Hepatocyte (in vitro differentiated cells): ENCODE data around the gene BUD13. TPM values are rescaled to one million over a fixed set of nuclear protein-coding genes. Genes with fewer than 3 reads are reported as not detected.
A peak's percentile ranks its signal among the peaks of the same experiment; 100 is the strongest.

ENCODE experiments used
- DNase-seq: peaks from one replicate; pipeline ENCODE4 v3.0.0-alpha.2; 2016; ENCODE audit warnings: low spot score
- H2AFZ ChIP-seq: fragments of 200-600 bp; sonication (generic); 2 replicates; pipeline ENCODE4 v1.6.0; 2016; ENCODE audit warnings: antibody characterized with exemption, mild to moderate bottlenecking
- H3K27ac ChIP-seq: fragments of 200-600 bp; sonication (generic); 2 replicates; pipeline ENCODE4 v1.5.1; 2016; ENCODE audit warnings: mild to moderate bottlenecking
- H3K27me3 ChIP-seq: fragments of 200-600 bp; sonication (generic); 2 replicates; pipeline ENCODE4 v1.6.1; 2016
- H3K36me3 ChIP-seq: fragments of 200-600 bp; sonication (generic); replicated peaks from 2 replicates; pipeline ENCODE4 v1.5.1; 2016; ENCODE audit warnings: low read depth; ENCODE audit not compliant: insufficient read depth
- H3K4me1 ChIP-seq: fragments of 200-600 bp; sonication (generic); 2 replicates; pipeline ENCODE4 v1.5.1; 2016; ENCODE audit warnings: mild to moderate bottlenecking, moderate library complexity; ENCODE audit not compliant: insufficient read depth
- H3K4me2 ChIP-seq: fragments of 200-600 bp; sonication (generic); 2 replicates; pipeline ENCODE4 v1.6.0; 2016
- H3K4me3 ChIP-seq: fragments of 200-600 bp; sonication (generic); 2 replicates; pipeline ENCODE4 v1.5.1; 2016; ENCODE audit warnings: mild to moderate bottlenecking
- H3K79me2 ChIP-seq: fragments of 200-600 bp; sonication (generic); 2 replicates; pipeline ENCODE4 v1.6.0; 2017; ENCODE audit warnings: mild to moderate bottlenecking
- H3K9me2 ChIP-seq: fragments of 200-600 bp; sonication (generic); replicated peaks from 2 replicates; pipeline ENCODE4 v1.6.0; 2017; ENCODE audit warnings: mild to moderate bottlenecking; ENCODE audit not compliant: insufficient read depth
- H3K9me3 ChIP-seq: fragments of 200-600 bp; sonication (generic); 2 replicates; pipeline ENCODE4 v1.5.1; 2016; ENCODE audit warnings: low read depth, mild to moderate bottlenecking
- H4K20me1 ChIP-seq: fragments of 200-600 bp; sonication (generic); 2 replicates; pipeline ENCODE4 v1.6.0; 2016; ENCODE audit warnings: mild to moderate bottlenecking; ENCODE audit not compliant: insufficient read depth, poor library complexity, severe bottlenecking
- EZH2 ChIP-seq: fragments of 200-600 bp; sonication (generic); IDR thresholded peaks from 2 replicates; pipeline ENCODE4 v1.6.1; 2016; ENCODE audit warnings: antibody characterized with exemption, mild to moderate bottlenecking, borderline replicate concordance
- EZH2phosphoT487 ChIP-seq: fragments of 200-600 bp; sonication (generic); IDR thresholded peaks from one replicate; pipeline ENCODE4 v1.6.1; 2018; ENCODE audit warnings: antibody characterized with exemption, mild to moderate bottlenecking, low read depth, moderate library complexity; ENCODE audit not compliant: unreplicated experiment, severe bottlenecking
- WGBS: methylation state at CpG from one replicate; pipeline ENCODE4 v1.1.6; 2016; ENCODE audit warnings: low lambda C conversion rate; ENCODE audit errors: missing lambda C conversion rate; 5-methylcytosine and 5-hydroxymethylcytosine counted together
- polyA plus RNA-seq: library from polyadenylated mRNA; unstranded; fragments of >200 nt; fragmentation: Nextera tagmentation; extraction: Ambion mirVana; gene quantifications from 2 replicates; pipeline ENCODE4 v1.2.1, GENCODE V29; 2016
- total RNA-seq: library from RNA; depleted of rRNA; stranded (reverse); fragments of >200 nt; gene quantifications from 2 replicates; pipeline ENCODE4 v1.2.3, GENCODE V29; 2014
- TF ChIP-seq, protein P1 (sequence below): fragments of 200-600 bp; sonication (generic); IDR thresholded peaks from 2 replicates; pipeline ENCODE4 v1.5.1; 2016; ENCODE audit warnings: antibody characterized with exemption, mild to moderate bottlenecking; ENCODE audit not compliant: poor library complexity

BUD13 gene
- total and polyA plus RNA-seq, 2 experiments from 2014 or later = 11.1 to 12.6 TPM

DNA sequence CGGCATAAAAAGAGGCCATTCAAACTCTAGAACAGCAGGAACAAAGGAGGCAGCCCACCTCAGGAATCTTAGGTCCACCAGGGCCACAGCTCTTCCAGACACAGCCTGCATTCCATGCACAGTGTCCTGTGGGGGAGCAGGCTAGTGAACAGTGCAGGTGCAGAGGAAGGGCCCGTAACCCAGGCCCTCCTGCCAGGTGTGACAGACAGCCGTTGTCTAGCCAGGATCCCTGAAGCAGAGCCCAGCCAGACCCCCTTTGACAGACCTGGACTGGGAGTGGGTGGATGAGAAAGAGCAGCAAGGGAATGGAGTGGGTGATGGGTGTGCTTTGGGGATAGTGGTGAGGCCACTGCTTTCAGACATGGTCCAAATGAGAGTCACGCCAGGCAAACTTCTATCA, 16.2 kb upstream of the BUD13 start:
- no peak for DNase-seq
- TF ChIP-seq EZH2phosphoT487 (no peak), EZH2 (no peak)
- TF ChIP-seq, protein P1, sequence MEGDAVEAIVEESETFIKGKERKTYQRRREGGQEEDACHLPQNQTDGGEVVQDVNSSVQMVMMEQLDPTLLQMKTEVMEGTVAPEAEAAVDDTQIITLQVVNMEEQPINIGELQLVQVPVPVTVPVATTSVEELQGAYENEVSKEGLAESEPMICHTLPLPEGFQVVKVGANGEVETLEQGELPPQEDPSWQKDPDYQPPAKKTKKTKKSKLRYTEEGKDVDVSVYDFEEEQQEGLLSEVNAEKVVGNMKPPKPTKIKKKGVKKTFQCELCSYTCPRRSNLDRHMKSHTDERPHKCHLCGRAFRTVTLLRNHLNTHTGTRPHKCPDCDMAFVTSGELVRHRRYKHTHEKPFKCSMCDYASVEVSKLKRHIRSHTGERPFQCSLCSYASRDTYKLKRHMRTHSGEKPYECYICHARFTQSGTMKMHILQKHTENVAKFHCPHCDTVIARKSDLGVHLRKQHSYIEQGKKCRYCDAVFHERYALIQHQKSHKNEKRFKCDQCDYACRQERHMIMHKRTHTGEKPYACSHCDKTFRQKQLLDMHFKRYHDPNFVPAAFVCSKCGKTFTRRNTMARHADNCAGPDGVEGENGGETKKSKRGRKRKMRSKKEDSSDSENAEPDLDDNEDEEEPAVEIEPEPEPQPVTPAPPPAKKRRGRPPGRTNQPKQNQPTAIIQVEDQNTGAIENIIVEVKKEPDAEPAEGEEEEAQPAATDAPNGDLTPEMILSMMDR = no peak
- no peaks in the 10 kb centered on the region for H3K27me3 ChIP-seq
- H3K4me3 ChIP-seq = no peak overlapping the region
- H3K36me3 ChIP-seq = no peaks in the 10 kb centered on the region
- no peaks in the 10 kb centered on the region for H3K9me3 ChIP-seq
- H4K20me1 ChIP-seq = no peaks in the 10 kb centered on the region
- H3K9me2 ChIP-seq = no peaks in the 10 kb centered on the region
- H3K27ac ChIP-seq = peak overlapping the region; percentile 92
- peak overlapping the region; percentile 90 for H3K4me2 ChIP-seq
- 89% methylated on average over 4 of the region's 4 CpGs for WGBS
- peaks cover 16% of the 10 kb centered on the region for H3K79me2 ChIP-seq
- peaks cover 12% of the 10 kb centered on the region for H3K4me1 ChIP-seq
- no peak overlapping the region for H2AFZ ChIP-seq

GRCh38 chr11:116788534-116788933, 15.7 kb upstream of the BUD13 start:
- Histone ChIP-seq H3K4me1 (peaks cover 12% of the 10 kb centered on the region), H3K9me3 (no peaks in the 10 kb centered on the region), H4K20me1 (no peaks in the 10 kb centered on the region), H3K27ac (peak overlapping the region; percentile 92), H3K27me3 (no peaks in the 10 kb centered on the region), H2AFZ (peak overlapping the region; percentile 53), H3K36me3 (no peaks in the 10 kb centered on the region), H3K79me2 (peaks cover 16% of the 10 kb centered on the region), H3K4me2 (peak overlapping the region; percentile 90), H3K9me2 (no peaks in the 10 kb centered on the region), H3K4me3 (peak overlapping the region; percentile 31)
- TF ChIP-seq EZH2phosphoT487 (no peak), EZH2 (no peak)
- TF ChIP-seq, protein P1 = no peak
- DNase-seq = no peak
- WGBS = 57% methylated on average over 4 of the region's 4 CpGs

- Histone ChIP-seq H3K27ac (peak within 1 kb of the TSS; percentile 92), H4K20me1 (no peaks in the 10 kb centered on the region), H3K4me2 (peak within 1 kb of the TSS; percentile 90), H2AFZ (peak within 1 kb of the TSS; percentile 53), H3K36me3 (no peaks in the 10 kb centered on the region), H3K79me2 (peaks cover 16% of the 10 kb centered on the region), H3K27me3 (no peaks in the 10 kb centered on the region), H3K4me1 (peaks cover 12% of the 10 kb centered on the region), H3K9me2 (no peaks in the 10 kb centered on the region), H3K9me3 (no peaks in the 10 kb centered on the region), H3K4me3 (peak within 1 kb of the TSS; percentile 31)
- DNase-seq = peak; percentile 88
- TF ChIP-seq EZH2 = no peak
- TF ChIP-seq, protein P1 = no peak
- no peak for TF ChIP-seq EZH2phosphoT487
- WGBS = 2% methylated on average over 37 of the region's 56 CpGs
These were observed 15.1 kb upstream of the BUD13 start, which contains the start of gene ZPR1 for GRCh38 chr11:116787786-116788486. ZPR1 (minus strand) TSS chr11:116788023; CDS start chr11:116787990, 33 bp downstream.

DNA sequence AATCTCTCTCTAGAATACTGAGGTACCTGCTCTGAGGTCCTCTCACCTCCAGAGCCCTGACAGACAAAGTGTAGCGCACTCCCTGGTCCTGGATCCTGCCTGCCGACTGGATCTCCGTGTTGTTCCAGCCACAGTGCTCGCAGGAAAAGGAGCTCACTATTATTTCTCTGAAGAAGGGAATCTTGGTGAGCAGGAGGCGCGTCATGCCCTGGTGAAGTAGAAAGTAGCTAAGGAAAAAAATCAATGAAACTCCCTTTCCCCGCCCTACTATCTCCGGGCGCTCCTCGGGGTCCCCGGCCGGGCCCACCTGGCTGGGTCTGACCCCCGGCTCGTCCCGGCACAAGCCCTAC, 14.6 kb upstream of the BUD13 start:
- TF ChIP-seq EZH2phosphoT487 = no peak
- TF ChIP-seq, protein P1 = no peak
- TF ChIP-seq EZH2 = no peak
- Histone ChIP-seq H3K27me3 (no peaks in the 10 kb centered on the region), H3K79me2 (peaks cover 16% of the 10 kb centered on the region), H3K4me3 (peak overlapping the region; percentile 31), H3K9me2 (no peaks in the 10 kb centered on the region), H3K36me3 (no peaks in the 10 kb centered on the region), H3K9me3 (no peaks in the 10 kb centered on the region), H3K4me1 (peaks cover 12% of the 10 kb centered on the region), H3K27ac (peak overlapping the region; percentile 92), H2AFZ (peak overlapping the region; percentile 53), H3K4me2 (peak overlapping the region; percentile 90), H4K20me1 (no peaks in the 10 kb centered on the region)
- no peak for DNase-seq
- under 1% methylated on average over 15 of the region's 15 CpGs for WGBS
